ENCODE measurements around the gene CPVL. TPM values are rescaled to one million over a fixed set of nuclear protein-coding genes. Genes with fewer than 3 reads are reported as not detected.

The CPVL gene
- total RNA-seq, 1 donor from 2014 or later: 72.6 TPM

DNA sequence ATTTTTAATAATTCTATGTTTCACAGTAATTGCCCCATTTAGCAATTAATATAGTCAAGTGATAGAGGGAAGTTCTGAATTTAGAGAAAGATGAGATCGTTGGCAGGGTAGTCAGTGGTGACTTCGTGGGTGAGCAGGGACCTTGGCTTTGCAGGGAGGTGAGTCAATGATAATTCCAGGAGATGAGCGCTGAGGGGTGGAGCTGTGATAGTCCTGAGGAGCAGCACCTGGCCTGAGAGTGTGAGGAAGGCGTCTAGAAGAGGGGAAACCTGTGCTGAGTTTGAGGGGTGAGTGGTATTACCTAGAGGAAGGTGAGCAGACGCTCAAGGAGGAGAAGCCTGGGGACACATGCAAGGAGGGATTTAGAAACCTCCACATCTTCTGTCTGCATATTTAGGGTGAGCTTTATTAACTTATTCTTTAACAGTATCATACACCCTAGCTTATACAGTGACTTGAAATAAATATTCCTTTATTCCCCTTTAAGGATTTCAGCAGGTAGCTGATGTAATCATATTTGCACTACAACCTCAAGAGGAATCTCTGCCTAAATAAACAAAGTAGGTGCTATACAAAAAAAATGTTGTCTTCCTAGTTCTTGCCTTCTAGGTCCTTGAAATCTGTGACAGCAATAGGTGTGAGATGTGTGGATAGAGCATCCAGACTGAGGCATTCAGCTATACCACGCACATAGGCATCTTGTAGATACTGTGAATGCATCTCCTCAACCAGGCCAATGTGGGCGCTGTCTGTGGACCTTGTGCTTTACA lies 186.1 kb downstream of the CPVL start:
- intact Hi-C loops (cut with micrococcal nuclease): no loop called here
- DNase-seq: no peak
- ATAC-seq: no peak

DNA sequence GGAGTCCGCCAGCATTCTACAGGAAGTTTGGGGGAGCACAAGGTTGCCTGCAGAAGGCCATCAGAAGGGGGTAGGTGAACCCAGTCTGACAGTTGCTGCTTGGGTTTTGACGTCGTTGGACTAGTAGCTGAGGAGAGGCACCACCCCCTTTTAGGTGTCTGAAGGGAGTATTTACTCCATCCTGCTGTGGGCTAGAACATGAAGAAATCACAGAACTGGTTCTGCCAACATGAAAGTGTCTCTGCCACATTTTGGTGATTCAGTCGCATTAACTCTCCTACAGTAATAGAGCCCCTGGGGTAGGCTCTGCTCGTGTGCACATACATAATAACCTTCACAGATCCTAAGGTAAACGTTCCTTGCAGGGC lies 187.4 kb downstream of the CPVL start:
- intact Hi-C loops (cut with micrococcal nuclease): no loop called here
- ATAC-seq: no peak
- DNase-seq: no peak

DNA sequence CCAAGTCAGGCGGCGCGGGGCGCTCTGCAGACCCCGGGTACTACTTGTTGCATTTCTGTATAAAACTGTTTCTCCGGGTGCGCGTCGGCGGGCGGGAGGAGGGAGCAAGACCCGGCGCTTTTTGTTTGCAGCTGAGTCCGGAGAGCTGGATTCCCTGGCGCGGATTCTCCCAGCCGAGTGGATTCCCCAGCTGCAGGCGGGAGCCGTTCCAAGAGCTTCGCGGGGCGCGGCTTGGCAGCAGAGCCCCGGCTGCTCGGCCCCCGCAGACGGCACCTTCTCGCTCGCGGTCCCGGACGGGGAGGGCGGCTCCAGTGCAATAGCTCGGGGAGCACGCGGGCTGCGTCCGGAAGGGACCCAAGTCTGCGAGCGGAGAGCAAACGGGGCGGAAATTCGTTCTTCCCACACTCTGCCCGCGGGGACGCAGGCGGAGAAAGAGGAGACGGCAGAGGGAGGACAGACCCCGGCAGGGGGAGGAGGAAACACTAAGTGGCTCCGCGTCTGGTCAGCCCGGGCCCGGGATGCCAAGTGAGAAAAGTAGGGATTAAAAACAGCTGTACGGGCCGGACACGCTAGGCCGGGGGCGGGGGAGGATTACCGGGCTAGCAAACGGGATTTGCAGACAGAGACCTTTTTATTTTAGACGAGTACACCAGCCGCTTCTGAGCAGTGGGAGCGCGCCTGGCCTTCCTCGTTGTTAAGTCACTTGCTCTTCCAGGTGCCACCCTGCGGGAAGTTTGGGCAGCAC lies 187.9 kb downstream of the CPVL start, which contains the start of gene TRIL:
TRIL (minus strand) TSS at position 96 of the 745 bp plus-strand sequence. CDS start 284 bp downstream, outside the sequence.
- DNase-seq (peak; percentile 92), ATAC-seq (peak; percentile 72)
- intact Hi-C loops (cut with micrococcal nuclease): no loop called here

DNA sequence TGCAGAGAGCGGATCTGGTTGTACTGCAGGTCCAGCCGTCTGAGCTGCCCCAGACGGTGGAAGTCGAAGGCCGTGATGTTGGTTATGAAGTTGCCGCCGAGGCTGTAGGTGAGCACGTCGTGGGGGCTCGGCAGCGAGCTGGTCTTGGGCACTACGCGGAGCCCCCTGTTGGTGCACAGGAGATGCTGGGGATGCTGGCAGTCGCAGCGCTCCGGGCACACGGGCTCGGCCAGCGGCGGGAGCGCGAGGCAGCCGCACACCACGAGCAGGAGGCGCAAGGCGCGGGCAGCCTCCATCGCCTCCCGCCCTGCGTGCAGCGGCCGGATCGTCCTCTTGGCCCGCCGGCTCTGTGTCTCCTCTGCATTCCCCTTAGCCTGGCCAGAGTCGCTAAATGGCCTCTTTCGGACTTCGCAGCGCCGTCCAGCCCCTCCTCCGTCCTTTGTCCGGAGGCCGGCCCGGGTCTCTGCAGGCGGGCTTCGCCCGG lies 188.5 kb downstream of the CPVL start:
- DNase-seq (peak; percentile 58), ATAC-seq (peak; percentile 31)
- intact Hi-C loops (cut with micrococcal nuclease): no loop called here

DNA sequence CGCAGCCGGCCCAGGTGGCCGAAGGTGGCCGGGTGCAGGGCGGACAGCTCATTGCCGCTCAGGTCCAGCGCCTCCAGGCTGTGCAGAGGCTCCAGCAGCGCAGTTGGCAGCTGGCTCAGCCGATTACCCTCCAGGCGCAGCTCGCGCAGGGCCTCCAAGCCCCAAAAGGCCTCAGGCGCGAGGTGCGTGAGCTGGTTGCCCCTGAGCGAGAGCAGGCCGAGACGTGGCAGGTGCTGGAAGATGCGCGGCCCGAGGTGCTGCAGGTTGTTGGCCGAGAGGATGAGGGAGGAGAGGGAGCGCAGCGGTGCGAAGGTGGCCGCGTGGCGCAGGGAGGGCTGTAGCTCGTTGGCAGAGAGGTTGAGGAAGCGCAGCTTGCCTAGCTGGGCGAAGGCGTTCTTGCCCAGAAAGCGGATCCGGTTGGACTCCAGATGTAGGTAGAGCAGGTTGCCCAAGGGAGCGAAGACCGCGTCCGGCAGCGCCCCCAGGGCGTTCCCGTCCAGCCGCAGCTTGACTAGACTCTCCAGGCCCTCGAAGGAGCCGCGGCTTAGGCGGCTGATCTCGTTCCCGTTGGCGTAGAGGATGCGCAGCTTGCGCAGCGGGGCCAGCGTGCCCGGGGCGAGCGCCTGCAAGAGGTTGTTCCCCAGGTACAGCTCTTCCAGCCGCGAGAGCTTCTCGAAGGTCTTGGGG lies 189.1 kb downstream of the CPVL start:
- DNase-seq (peak; percentile 66), ATAC-seq (peak; percentile 42)
- intact Hi-C loops (cut with micrococcal nuclease): no loop called here

DNA sequence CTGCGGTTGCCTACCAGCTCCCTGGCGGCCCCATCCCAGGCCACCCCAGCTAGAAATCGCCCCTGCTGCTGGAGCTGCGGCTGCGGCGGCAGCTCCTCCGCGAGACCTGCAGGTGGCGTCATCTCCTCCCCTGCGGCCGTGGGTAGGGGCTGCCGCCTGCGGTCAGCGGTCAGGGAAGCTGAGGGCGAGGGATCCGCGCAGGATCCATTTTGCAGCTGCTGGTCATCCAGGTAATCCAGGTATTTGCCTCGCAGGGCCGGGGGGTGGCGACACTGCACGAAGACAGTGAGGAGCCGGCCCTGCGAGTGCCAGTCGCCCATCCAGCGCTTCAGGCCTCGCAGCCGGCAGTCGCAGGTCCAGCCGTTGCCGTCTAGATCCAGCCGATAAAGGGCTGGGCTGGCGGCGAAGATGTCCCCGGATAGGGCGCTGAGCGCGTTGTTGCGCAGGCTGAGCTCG lies 189.7 kb downstream of the CPVL start:
- peak; percentile 76 for ATAC-seq

DNA sequence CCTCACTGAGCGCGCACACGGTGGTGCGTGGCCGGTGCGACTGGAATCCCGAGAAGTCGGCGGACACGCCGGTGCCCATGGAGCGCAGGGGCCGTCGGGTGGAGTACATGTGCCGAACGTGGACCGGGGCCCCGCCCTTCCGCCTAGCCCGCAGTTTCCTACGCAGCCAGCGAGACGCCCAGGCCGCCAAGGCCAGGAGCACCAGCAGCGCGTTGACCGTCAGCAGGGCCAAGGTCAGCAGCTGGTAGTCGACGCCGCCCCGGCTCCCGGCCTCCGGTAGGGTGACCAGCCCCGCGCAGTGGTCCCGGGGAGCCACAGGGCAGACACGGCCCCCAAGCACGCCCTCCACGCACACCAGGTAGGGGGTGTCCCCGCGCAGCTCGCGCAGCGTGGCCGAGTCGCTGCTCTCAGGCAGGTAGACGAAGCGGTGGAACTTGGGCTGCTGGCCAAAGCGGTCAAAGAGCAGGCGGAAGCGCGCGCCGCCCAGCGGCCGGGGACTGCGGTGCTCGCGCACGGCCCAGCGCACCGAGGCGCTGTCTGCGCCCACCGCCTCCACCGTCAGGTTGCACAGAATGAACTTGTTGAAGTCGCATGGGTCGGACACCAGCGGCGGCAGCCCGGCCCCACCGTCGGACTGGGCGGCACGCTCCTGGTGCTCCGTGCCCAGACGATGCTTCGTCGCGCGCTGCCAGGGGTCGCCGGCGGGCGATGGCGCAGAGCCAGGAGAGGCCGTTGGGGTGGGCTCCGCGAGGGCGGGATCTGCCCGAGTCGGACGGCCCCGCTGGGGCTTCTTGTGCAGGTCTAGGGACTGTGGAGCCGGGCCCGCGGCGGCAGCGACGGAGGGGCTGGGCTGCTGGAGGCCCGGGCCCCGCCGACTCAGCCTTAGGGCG lies 190.4 kb downstream of the CPVL start:
- ATAC-seq (peak; percentile 70), DNase-seq (peak; percentile 90)
- intact Hi-C loops (cut with micrococcal nuclease): no loop called here

More for the DNA sequence above, 189.7 kb downstream of the CPVL start:
- peak; percentile 80 for DNase-seq
- intact Hi-C loops (cut with micrococcal nuclease): no loop called here

DNA sequence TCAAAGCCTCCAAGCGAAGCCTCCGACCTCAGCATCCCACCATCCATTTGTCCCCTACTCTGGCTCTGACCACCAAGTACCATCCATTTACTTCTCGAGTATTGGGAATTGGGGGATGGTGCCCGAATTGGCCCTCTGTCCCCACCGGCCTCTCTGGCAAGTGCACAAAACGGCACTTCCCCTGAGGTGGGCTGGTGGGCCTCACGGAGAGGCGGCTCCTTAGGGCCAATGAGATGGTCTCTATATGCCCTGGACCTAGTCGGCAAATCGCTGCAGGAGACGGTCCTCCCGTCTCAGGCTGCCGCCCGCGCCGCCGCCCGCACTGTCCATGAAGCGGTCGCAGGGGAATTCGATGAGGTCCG lies 191.0 kb downstream of the CPVL start:
- ATAC-seq: no peak
- DNase-seq: no peak
- intact Hi-C loops (cut with micrococcal nuclease): no loop called here

DNA sequence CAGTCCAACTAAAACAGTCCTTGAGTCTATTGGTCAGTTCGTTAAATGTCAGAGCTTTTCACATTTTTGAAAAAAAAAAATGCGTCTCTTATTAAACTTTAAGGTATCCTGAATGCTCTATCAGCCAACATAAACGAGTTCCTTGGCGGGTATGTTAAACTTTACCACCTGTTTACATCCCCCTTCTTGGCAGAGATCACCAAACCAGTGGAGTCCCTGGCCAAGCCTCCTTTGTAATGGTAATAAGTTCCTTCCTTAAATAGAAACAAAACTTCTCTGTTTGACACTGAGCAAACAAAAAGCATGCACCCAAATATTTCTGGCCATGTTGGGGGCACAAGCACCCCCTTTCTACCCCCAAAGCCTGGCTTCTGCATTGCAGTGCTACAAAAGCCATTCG lies 191.4 kb downstream of the CPVL start:
- intact Hi-C loops (cut with micrococcal nuclease): no loop called here
- no peak for DNase-seq
- ATAC-seq: no peak

DNA sequence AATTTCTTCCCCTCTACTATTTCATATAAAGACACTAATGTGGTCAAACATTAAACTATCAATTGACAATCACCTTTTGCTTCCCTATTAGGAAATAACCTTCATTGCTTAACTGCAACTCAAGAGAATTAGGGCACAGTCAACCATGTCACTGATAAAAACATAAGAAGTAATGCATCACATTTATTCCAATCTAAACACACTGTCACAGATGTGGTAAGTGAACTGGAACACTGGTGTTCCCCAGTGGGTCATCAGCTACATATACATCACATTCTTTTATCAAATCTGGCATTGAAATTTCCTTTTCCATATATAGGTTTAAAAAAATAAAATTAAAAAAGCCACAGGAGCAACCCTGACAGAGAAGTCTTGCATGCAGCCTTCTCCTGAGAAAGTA lies 191.9 kb downstream of the CPVL start:
- intact Hi-C loops (cut with micrococcal nuclease): no loop called here
- DNase-seq: no peak
- no peak for ATAC-seq

DNA sequence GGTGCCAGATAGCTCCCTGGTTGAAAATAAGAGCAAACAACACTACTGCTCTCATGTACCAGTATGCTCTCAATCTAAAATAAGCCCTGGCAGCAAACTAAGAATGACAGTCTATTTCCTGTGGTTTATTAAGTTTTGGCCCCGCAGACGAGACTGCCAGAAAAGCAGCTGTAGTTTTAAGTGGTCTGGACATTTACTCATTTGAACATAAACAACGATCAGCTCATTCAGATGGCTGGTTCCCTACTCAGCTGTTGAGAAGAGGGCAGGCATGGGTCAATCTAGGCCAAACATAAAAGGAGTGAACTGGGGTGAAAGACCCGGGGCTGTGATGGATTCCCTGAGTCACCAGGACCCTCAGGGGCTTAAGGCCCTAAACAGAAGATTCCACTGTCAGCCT lies 192.7 kb downstream of the CPVL start:
- intact Hi-C loops (cut with micrococcal nuclease): no loop called here
- DNase-seq (no peak), ATAC-seq (no peak)

Other genes starting within 250 kb of the CPVL start
- gene TRIL, start 188.2 kb downstream of the CPVL start, total RNA-seq: 2.4 TPM
- 32.2 TPM for gene CHN2, start 48.2 kb upstream of the CPVL start, total RNA-seq